ENCODE data around the gene RPL13. TPM values are rescaled to one million over a fixed set of nuclear protein-coding genes. Genes with fewer than 3 reads are reported as not detected.

RPL13 gene
- total and polyA plus RNA-seq, 9 of the 15 experiments (the other 6 are each of a cell fraction or from before 2014, with no cell fraction given) = 227 to 6,042 (median 1,633) TPM

- POLR2A ChIA-PET = interaction anchor here (0.7 to 2.1 kb wide), 2 partner anchors 9 to 41 kb away, joined by 4 read pairs; no protein-coding TSS in a partner anchor
- no peak for TF ChIP-seq HDAC3 (IDR thresholded peaks at IDR 0.05; ENCODE audit: borderline replicate concordance, partially characterized antibody)
- TF ChIP-seq ZFP36 (IDR thresholded peaks at IDR 0.05; ENCODE audit: low read depth, low read length, partially characterized antibody) = peak; percentile 30
Observed at GRCh38 chr16:89600956-89601355, 40.5 kb downstream of the RPL13 start.

GRCh38 chr16:89601906-89602272 lies 41.4 kb downstream of the RPL13 start:
- ChIA-PET POLR2A (interaction anchor here (0.6 to 1.0 kb wide), 3 partner anchors 10 to 218 kb away, joined by 3 to 4 read pairs (median 3); no protein-coding TSS in a partner anchor), CTCF (ENCODE audit: low intra/inter-chr PET ratio) (no interaction called here)
- H3K79me2 ChIP-seq (ENCODE audit: control insufficient read depth, insufficient read depth, low read length) = no peaks in the 10 kb centered on the region
- no peak overlapping the region for H3K4me2 ChIP-seq (ENCODE audit: insufficient read depth, low read length)
- H3K27me3 ChIP-seq (ENCODE audit: control insufficient read depth in 2 of 2, insufficient read depth in 2 of 2, low read length in 2 of 2) = no peaks in the 10 kb centered on the region
- no peaks in the 10 kb centered on the region for H3K36me3 ChIP-seq (ENCODE audit: control insufficient read depth, insufficient read depth, low read length)
- in situ Hi-C loops (cut with MboI) (no loop called here), intact Hi-C loops (cut with micrococcal nuclease) (loop anchor here (5.0 kb wide), 1 partner anchor 35 kb away; no protein-coding TSS in a partner anchor)
- no peak overlapping the region for H2AFZ ChIP-seq (ENCODE audit: low read depth, low read length)
- H4K20me1 ChIP-seq (replicated peaks; ENCODE audit: control insufficient read depth, insufficient read depth, low read length) = 0 out of 2 replicates have a peak, but pooled peaks cover 5% of the 10 kb centered on the region
- TF ChIP-seq MAX (CRISPR knock-in tag; IDR thresholded peaks at IDR 0.05) (0 out of 2 replicates have a peak, but pooled peaks have one; percentile 6), CBX5 (IDR thresholded peaks at IDR 0.05; ENCODE audit: borderline replicate concordance, low read depth) (no peak)
- H3K9ac ChIP-seq (ENCODE audit: insufficient read depth in 1 of 2, low read depth in 2 of 2, low read length in 2 of 2) = no peak overlapping the region
- DNase-seq (ENCODE audit: extremely low read depth in 1 of 4, low spot score in 3 of 4) (no peak), ATAC-seq (no peak), FAIRE-seq (no peak)
- peaks cover 0 to 55% of the 10 kb centered on the region in 2 experiments; a peak in 3 of 5 replicates for H3K4me1 ChIP-seq (replicated peaks in 1 of 2; ENCODE audit: control insufficient read depth in 2 of 2, insufficient read depth in 2 of 2, low read length in 2 of 2)
- no peaks in the 10 kb centered on the region for H3K9me3 ChIP-seq (replicated peaks; ENCODE audit: control insufficient read depth, insufficient read depth, low read depth, low read length)
- BruUV-seq (replicated peaks) = no TSS peak
- H3K27ac ChIP-seq (ENCODE audit: extremely low read depth, low read depth, low read length) = no peak overlapping the region
- 30% methylated on average over 22 of the region's 22 CpGs for WGBS (ENCODE audit: insufficient coverage, low coverage, missing lambda C conversion rate)
- no peak overlapping the region for H3K4me3 ChIP-seq
- no peaks in the 10 kb centered on the region for H3K9me1 ChIP-seq (ENCODE audit: control insufficient read depth, insufficient read depth, low read length)

More at GRCh38 chr16:89600956-89601355, 40.5 kb downstream of the RPL13 start:
- Histone ChIP-seq H3K4me1 (replicated peaks in 1 of 2; ENCODE audit: control insufficient read depth in 2 of 2, insufficient read depth in 2 of 2, low read length in 2 of 2) (peaks cover 0 to 62% of the 10 kb centered on the region in 2 experiments; a peak in 3 of 5 replicates), H3K9me3 (replicated peaks; ENCODE audit: control insufficient read depth, insufficient read depth, low read depth, low read length) (no peaks in the 10 kb centered on the region), H3K4me3 (no peak overlapping the region), H4K20me1 (replicated peaks; ENCODE audit: control insufficient read depth, insufficient read depth, low read length) (0 out of 2 replicates have a peak, but pooled peaks cover 5% of the 10 kb centered on the region), H3K79me2 (ENCODE audit: control insufficient read depth, insufficient read depth, low read length) (no peaks in the 10 kb centered on the region), H3K27me3 (ENCODE audit: control insufficient read depth in 2 of 2, insufficient read depth in 2 of 2, low read length in 2 of 2) (no peaks in the 10 kb centered on the region), H3K27ac (ENCODE audit: extremely low read depth, low read depth, low read length) (no peak overlapping the region), H2AFZ (ENCODE audit: low read depth, low read length) (no peak overlapping the region), H3K4me2 (ENCODE audit: insufficient read depth, low read length) (no peak overlapping the region), H3K36me3 (ENCODE audit: control insufficient read depth, insufficient read depth, low read length) (peaks cover 6% of the 10 kb centered on the region; the same call in 2 of the 3 replicates), H3K9ac (ENCODE audit: insufficient read depth in 1 of 2, low read depth in 2 of 2, low read length in 2 of 2) (no peak overlapping the region), H3K9me1 (ENCODE audit: control insufficient read depth, insufficient read depth, low read length) (no peaks in the 10 kb centered on the region)
- DNase-seq (ENCODE audit: extremely low read depth in 1 of 4, low spot score in 3 of 4) = no peak
- ATAC-seq = no peak; the same call in 1 of the 3 replicates
- peak; percentile 65 for FAIRE-seq
- intact Hi-C loops (cut with micrococcal nuclease) = loop anchor here (5.0 kb wide), 1 partner anchor 36 kb away; no protein-coding TSS in a partner anchor
- BruUV-seq (replicated peaks) = no TSS peak
- CTCF ChIA-PET (ENCODE audit: low intra/inter-chr PET ratio) = no interaction called here
- in situ Hi-C loops (cut with MboI) = no loop called here
- 20% methylated on average over 8 of the region's 8 CpGs for WGBS (ENCODE audit: insufficient coverage, low coverage, missing lambda C conversion rate)
